T-helper 22 cell (primary cell): ENCODE results near the gene ELL3.
"Not testable (repeated sequence)": the region's sequence is repeated elsewhere in the genome, so short reads cannot be mapped to it uniquely, and the experiment has no call there.

ENCODE experiments used
- DNase-seq: peaks from one replicate; pipeline ENCODE4 v3.0.0-alpha.2; 2020; ENCODE audit warnings: low read depth

Gene ELL3

GRCh38 chr15:43776718-43777266 lies at the start of gene ELL3:
ELL3 (minus strand) TSS chr15:43776966; CDS start chr15:43776901, 65 bp downstream.
- peak; percentile 66 for DNase-seq

GRCh38 chr15:43826029-43826507 lies 49.3 kb upstream of the ELL3 start:
- no peak for DNase-seq

- not testable (repeated sequence) for DNase-seq
Observed at GRCh38 chr15:43825305-43825704, 48.5 kb upstream of the ELL3 start.

- peak; percentile 91 for DNase-seq
Observed at GRCh38 chr15:43824302-43825246, 47.8 kb upstream of the ELL3 start, which contains the start of gene MFAP1. MFAP1 (minus strand) TSS chr15:43824690; CDS start chr15:43824569, 121 bp downstream.

- DNase-seq: no peak
Observed at GRCh38 chr15:43821505-43821904, 44.7 kb upstream of the ELL3 start.

- DNase-seq: not testable (repeated sequence)
Observed at GRCh38 chr15:43815064-43815463, 38.3 kb upstream of the ELL3 start.

GRCh38 chr15:43808960-43809678 lies 32.4 kb upstream of the ELL3 start:
- DNase-seq: no peak

- DNase-seq: no peak
Observed at GRCh38 chr15:43808435-43808950, 31.7 kb upstream of the ELL3 start.

GRCh38 chr15:43802676-43803075 lies 25.9 kb upstream of the ELL3 start:
- DNase-seq: not testable (repeated sequence)

- peak; percentile 83 for DNase-seq
Observed at GRCh38 chr15:43800286-43801141, 23.7 kb upstream of the ELL3 start, which contains the start of gene HYPK. HYPK (plus strand) TSS chr15:43800599; CDS start chr15:43800623, 24 bp downstream.

GRCh38 chr15:43799945-43800285 lies 23.1 kb upstream of the ELL3 start, which contains the start of gene SERINC4:
SERINC4 (minus strand) TSS chr15:43800220; CDS start chr15:43799986, 234 bp downstream.
- DNase-seq: no peak

- DNase-seq: no peak
Observed at GRCh38 chr15:43799209-43799944, 22.6 kb upstream of the ELL3 start.

GRCh38 chr15:43796566-43796965 lies 19.8 kb upstream of the ELL3 start:
- DNase-seq: no peak

- no peak for DNase-seq
Observed at GRCh38 chr15:43795997-43796396, 19.2 kb upstream of the ELL3 start.

- DNase-seq: no peak
Observed at GRCh38 chr15:43795197-43795596, 18.4 kb upstream of the ELL3 start.

GRCh38 chr15:43794269-43795037 lies 17.7 kb upstream of the ELL3 start:
- DNase-seq: no peak

GRCh38 chr15:43793647-43794046 lies 16.9 kb upstream of the ELL3 start:
- DNase-seq: no peak

- DNase-seq: no peak
Observed at GRCh38 chr15:43792761-43793476, 16.2 kb upstream of the ELL3 start.
